H1 (cell line): ENCODE measurements around the gene REG1A. TPM values are rescaled to one million over a fixed set of nuclear protein-coding genes. Genes with fewer than 3 reads are reported as not detected.

Experiments
- CTCF ChIA-PET: fragments of 300-600 bp; sonication (Branson Sonifier 250); formaldehyde crosslinking; loops from one replicate; lab custom pipeline; 2021; ENCODE audit not compliant: partially characterized antibody; lab: Charles Lee
- POLR2A ChIA-PET: fragments of 300-600 bp; sonication (Branson Sonifier 250); formaldehyde crosslinking; loops from one replicate; lab custom pipeline; 2021; ENCODE audit warnings: inconsistent platforms; ENCODE audit not compliant: partially characterized antibody; lab: Charles Lee
- DNase-seq, 2 experiments: peaks; one replicate each; pipeline versions ENCODE4 v3.0.0 to v3.0.0-alpha.2; 2010 to 2022; ENCODE audit warnings: low spot score in 2 of 2, low read depth in 1 of 2, mixed read lengths in 1 of 2
- FAIRE-seq: peaks from 2 replicates; lab custom pipeline; 2011; peaks lifted over from hg19 to GRCh38; lab: Jason Lieb, UNC
- H2AFZ ChIP-seq: 2 replicates; pipeline ENCODE4 v1.8.1; 2012; ENCODE audit warnings: low read length, inconsistent platforms
- H2AK5ac ChIP-seq: 2 replicates; pipeline ENCODE4 v1.6.1; 2013; ENCODE audit warnings: low read depth, low read length
- H2BK120ac ChIP-seq: replicated peaks from 2 replicates; pipeline ENCODE3; 2013; ENCODE audit warnings: low read depth, low read length, inconsistent platforms
- H2BK12ac ChIP-seq: 2 replicates; pipeline ENCODE4 v1.6.1; 2013; ENCODE audit warnings: low read depth, low read length
- H2BK15ac ChIP-seq: 2 replicates; pipeline ENCODE4 v1.6.1; 2013; ENCODE audit warnings: low read length
- H2BK20ac ChIP-seq: 2 replicates; pipeline ENCODE4 v1.6.1; 2013; ENCODE audit warnings: low read length
- H2BK5ac ChIP-seq: 2 replicates; pipeline ENCODE4 v1.6.1; 2013; ENCODE audit warnings: low read depth, low read length
- H3K14ac ChIP-seq: 2 replicates; pipeline ENCODE4 v1.6.1; 2013; ENCODE audit warnings: inconsistent platforms; ENCODE audit not compliant: insufficient read length
- H3K18ac ChIP-seq: 2 replicates; pipeline ENCODE4 v1.6.1; 2013; ENCODE audit warnings: low read length; ENCODE audit errors: extremely low read depth
- H3K23ac ChIP-seq: 2 replicates; pipeline ENCODE4 v1.6.1; 2013; ENCODE audit warnings: inconsistent platforms; ENCODE audit not compliant: insufficient read length
- H3K23me2 ChIP-seq: 2 replicates; pipeline ENCODE4 v1.6.1; 2013; ENCODE audit warnings: low read depth, low read length
- H3K27ac ChIP-seq: 2 replicates; pipeline ENCODE4 v1.6.1; 2011; ENCODE audit warnings: low read depth, low read length, inconsistent platforms
- H3K27me3 ChIP-seq, 4 experiments: replicated peaks in 1 of 4; 1 replicate in 1 of 4; 2 replicates in 3 of 4; pipeline versions ENCODE4 v1.6.1 to v1.8.1; 2011 to 2013; ENCODE audit warnings: low read length in 3 of 4, mild to moderate bottlenecking in 3 of 4, inconsistent platforms in 2 of 4, mixed read lengths in 2 of 4, moderate library complexity in 1 of 4; ENCODE audit not compliant: control insufficient read depth in 3 of 4, insufficient read depth in 3 of 4; ENCODE audit errors: extremely low read depth in 1 of 4
- H3K36me3 ChIP-seq, 4 experiments: 2 replicates each; pipeline versions ENCODE4 v1.6.1 to v1.8.1; 2011 to 2013; ENCODE audit warnings: mild to moderate bottlenecking in 4 of 4, low read length in 3 of 4, moderate library complexity in 2 of 4, control low read depth in 1 of 4, inconsistent platforms in 1 of 4; ENCODE audit not compliant: insufficient read depth in 4 of 4, control insufficient read depth in 2 of 4
- H3K4ac ChIP-seq: replicated peaks from 2 replicates; pipeline ENCODE3; 2013; ENCODE audit warnings: low read length, low read depth, mixed read lengths, inconsistent platforms; ENCODE audit not compliant: insufficient read length
- H3K4me1 ChIP-seq, 4 experiments: replicated peaks in 1 of 4; 1 replicate in 1 of 4; 2 replicates in 3 of 4; pipeline versions ENCODE4 v1.6.1 to v1.8.1; 2011 to 2013; ENCODE audit warnings: low read length in 3 of 4, inconsistent platforms in 2 of 4, mixed read lengths in 1 of 4; ENCODE audit not compliant: insufficient read depth in 4 of 4, control insufficient read depth in 3 of 4
- H3K4me2 ChIP-seq, 2 experiments: 2 replicates each; pipeline versions ENCODE4 v1.6.1 to v1.8.1; 2011 to 2013; ENCODE audit warnings: low read depth in 2 of 2, low read length in 2 of 2, control low read depth in 1 of 2, inconsistent platforms in 1 of 2, mild to moderate bottlenecking in 1 of 2; ENCODE audit not compliant: insufficient read depth in 1 of 2
- H3K4me3 ChIP-seq, 4 experiments: fragments of 200-600, 300-600 bp in 1 of 4; sonication (generic), shearing (Covaris generic), sonication (Bioruptor Twin) in 1 of 4; 2 replicates each; pipeline versions ENCODE4 v1.5.1 to v1.8.1; 2011 to 2016; ENCODE audit warnings: low read length in 4 of 4, low read depth in 3 of 4, control low read depth in 2 of 4, inconsistent platforms in 2 of 4, mild to moderate bottlenecking in 2 of 4, mixed read lengths in 1 of 4, moderate library complexity in 1 of 4; ENCODE audit not compliant: insufficient read depth in 2 of 4; ENCODE audit errors: extremely low read depth in 1 of 4
- H3K56ac ChIP-seq: replicated peaks from 2 replicates; pipeline ENCODE3; 2013; ENCODE audit warnings: low read depth, mild to moderate bottlenecking, mixed read lengths, low read length, inconsistent platforms; ENCODE audit not compliant: insufficient read length
- H3K79me1 ChIP-seq: 2 replicates; pipeline ENCODE4 v1.6.1; 2013; ENCODE audit warnings: low read depth, low read length, control low read depth
- H3K79me2 ChIP-seq, 2 experiments: 2 replicates each; pipeline versions ENCODE4 v1.6.1 to v1.8.1; 2012 to 2013; ENCODE audit warnings: low read length in 2 of 2, mild to moderate bottlenecking in 2 of 2, inconsistent platforms in 1 of 2; ENCODE audit not compliant: insufficient read depth in 2 of 2, control insufficient read depth in 1 of 2
- H3K9ac ChIP-seq, 4 experiments: replicated peaks in 1 of 4; 1 replicate in 1 of 4; 2 replicates in 3 of 4; pipeline versions ENCODE4 v1.6.1 to v1.8.1; 2011 to 2013; ENCODE audit warnings: low read depth in 3 of 4, low read length in 3 of 4, control low read depth in 2 of 4, mild to moderate bottlenecking in 2 of 4, moderate library complexity in 2 of 4, inconsistent platforms in 1 of 4; ENCODE audit errors: extremely low read depth in 1 of 4
- H3K9me3 ChIP-seq, 2 experiments: 2 replicates each; pipeline versions ENCODE4 v1.6.1 to v1.8.1; 2012 to 2013; ENCODE audit warnings: mild to moderate bottlenecking in 2 of 2, moderate library complexity in 2 of 2, control low read depth in 1 of 2, inconsistent platforms in 1 of 2, low read depth in 1 of 2, low read length in 1 of 2, mixed read lengths in 1 of 2; ENCODE audit not compliant: insufficient read depth in 2 of 2
- H4K20me1 ChIP-seq, 2 experiments: replicated peaks in 1 of 2; 2 replicates each; pipeline versions ENCODE3 to v1.8.1; 2011 to 2013; ENCODE audit warnings: inconsistent platforms in 2 of 2, low read length in 2 of 2, mild to moderate bottlenecking in 1 of 2; ENCODE audit not compliant: insufficient read depth in 2 of 2, control insufficient read depth in 1 of 2
- H4K5ac ChIP-seq: 2 replicates; pipeline ENCODE4 v1.6.1; 2013; ENCODE audit warnings: low read length, low read depth, mixed read lengths, inconsistent platforms; ENCODE audit not compliant: insufficient read length
- H4K8ac ChIP-seq: 2 replicates; pipeline ENCODE4 v1.8.0; 2013; ENCODE audit warnings: mild to moderate bottlenecking, moderate library complexity, low read length, inconsistent platforms; ENCODE audit not compliant: insufficient read depth; ENCODE audit errors: extremely low read depth
- H4K91ac ChIP-seq: replicated peaks from 2 replicates; pipeline ENCODE3; 2013; ENCODE audit warnings: low read length, mixed read lengths, inconsistent platforms; ENCODE audit not compliant: insufficient read length
- ASH2L ChIP-seq: fragments of 200-600, 300-600 bp; sonication (generic); IDR thresholded peaks from one replicate; pipeline ENCODE4 v1.7.1; 2017; ENCODE audit warnings: low read length
- CBX5 ChIP-seq: fragments of 300-800, 300-1000 bp; sonication (generic); IDR thresholded peaks from 2 replicates; pipeline ENCODE4 v1.7.1; 2016; ENCODE audit warnings: antibody characterized with exemption, low read length, low read depth
- FOSL1 ChIP-seq: IDR thresholded peaks from 2 replicates; pipeline ENCODE4 v1.6.1; 2011; ENCODE audit warnings: mild to moderate bottlenecking, low read depth, low read length, moderate library complexity; ENCODE audit not compliant: insufficient read depth
- GTF2F1 ChIP-seq: IDR thresholded peaks from 2 replicates; pipeline ENCODE4 v1.6.1; 2012; ENCODE audit warnings: low read depth, low read length, improper control_type of control experiment, borderline replicate concordance
- MAFK ChIP-seq: IDR thresholded peaks from 2 replicates; pipeline ENCODE4 v1.6.1; 2012; ENCODE audit warnings: low read depth, mild to moderate bottlenecking, improper control_type of control experiment, low read length
- NRF1 ChIP-seq: IDR thresholded peaks from 2 replicates; pipeline ENCODE4 v1.6.1; 2011; ENCODE audit warnings: mild to moderate bottlenecking, low read depth, low read length, improper control_type of control experiment
- PHF8 ChIP-seq: fragments of 200-600 bp; sonication (generic); conservative IDR thresholded peaks from 2 replicates; pipeline ENCODE4 v1.7.1; 2012; ENCODE audit warnings: low read depth, mild to moderate bottlenecking, inconsistent platforms, low read length, moderate library complexity
- RBBP5 ChIP-seq: IDR thresholded peaks from 2 replicates; pipeline ENCODE4 v1.7.1; 2012; ENCODE audit warnings: low read depth, mild to moderate bottlenecking, inconsistent platforms, low read length, moderate library complexity, borderline replicate concordance
- RNF2 ChIP-seq: fragments of 200-900, 300-1000 bp; sonication (generic); IDR thresholded peaks from 2 replicates; pipeline ENCODE4 v1.7.1; 2016; ENCODE audit warnings: borderline replicate concordance, low read depth, mild to moderate bottlenecking, antibody characterized with exemption, low read length; ENCODE audit not compliant: poor library complexity, severe bottlenecking; ENCODE audit errors: missing control alignments
- RXRA ChIP-seq: IDR thresholded peaks from 2 replicates; pipeline ENCODE4 v1.6.1; 2011; ENCODE audit warnings: low read depth, mild to moderate bottlenecking, low read length, moderate library complexity; ENCODE audit not compliant: insufficient read depth
- TAF1 ChIP-seq: IDR thresholded peaks from 2 replicates; pipeline ENCODE4 v1.6.1; 2011; ENCODE audit warnings: mild to moderate bottlenecking, low read depth, low read length
- TEAD4 ChIP-seq: IDR thresholded peaks from 2 replicates; pipeline ENCODE4 v1.6.1; 2012; ENCODE audit warnings: low read depth, low read length, inconsistent platforms, mixed read lengths
- WGBS, 2 experiments: shearing (Covaris generic) in 1 of 2; methylation state at CpG; one replicate each; pipeline versions ENCODE4 v1.1.6 to v1.1.7; 2013 to 2015; ENCODE audit warnings: low lambda C conversion rate in 2 of 2, mixed read lengths in 2 of 2, inconsistent platforms in 1 of 2, low coverage in 1 of 2, missing lambda C conversion rate in 1 of 2; ENCODE audit not compliant: insufficient replicate concordance in 2 of 2, insufficient coverage in 1 of 2, insufficient read length in 1 of 2; ENCODE audit errors: extremely low coverage in 1 of 2, missing lambda C conversion rate in 1 of 2; 5-methylcytosine and 5-hydroxymethylcytosine counted together
- polyA plus RNA-seq, 7 experiments: library from polyadenylated mRNA; depleted of rRNA in 3 of 7; stranded (reverse) in 5 of 7; unstranded in 2 of 7; fragments of >200 nt in 5 of 7; fragments of 200-250 nt in 2 of 7; gene quantifications; 1 replicate in 5 of 7; 2 replicates in 1 of 7; 4 replicates in 1 of 7; pipeline versions ENCODE4 v1.2.1 to v1.2.3, GENCODE V29; 2011 to 2013; ENCODE audit warnings: missing spikeins in 2 of 7, mixed read lengths in 2 of 7
- total RNA-seq: library from RNA; stranded (reverse); fragmentation: NEBNext Ultra II Directional; extraction: Animal tissue kit (Norgen Biotek cat#: 25700); gene quantifications from 2 replicates; pipeline ENCODE4 v1.2.1, GENCODE V29; 2021

REG1A gene
- total and polyA plus RNA-seq, 2 of the 8 experiments (the other 6 are each of a cell fraction or from before 2014, with no cell fraction given): not detected

DNA sequence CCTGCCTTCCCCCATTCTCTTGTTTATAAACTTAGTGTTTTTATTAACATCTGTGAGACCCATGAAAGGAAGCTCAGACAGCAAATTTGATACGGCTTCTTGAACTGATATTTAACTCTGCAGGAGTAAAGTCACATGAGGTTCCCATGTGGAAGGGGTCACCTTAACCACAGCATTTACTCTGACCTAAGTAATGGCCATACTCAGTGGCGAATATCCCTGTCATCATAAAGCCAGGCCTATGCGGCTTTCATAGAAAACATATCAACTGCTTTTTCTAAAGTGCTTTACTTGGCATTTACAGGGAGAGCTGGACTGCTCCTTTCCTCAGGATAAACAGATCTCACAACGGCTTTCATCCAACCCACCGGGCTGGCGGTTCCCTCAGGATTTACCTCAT lies 9.0 kb downstream of the REG1A start:
- no peak for DNase-seq
- Histone ChIP-seq H3K18ac (no peak overlapping the region), H3K56ac (no peak overlapping the region), H3K4me3 (no peak overlapping the region), H2BK120ac (no peak overlapping the region), H3K36me3 (no peaks in the 10 kb centered on the region), H3K79me1 (no peaks in the 10 kb centered on the region), H3K27me3 (no peaks in the 10 kb centered on the region), H3K4ac (no peak overlapping the region), H3K27ac (no peak overlapping the region), H3K79me2 (no peaks in the 10 kb centered on the region), H3K14ac (no peak overlapping the region), H3K9me3 (no peaks in the 10 kb centered on the region), H3K23ac (no peak overlapping the region), H2AFZ (no peak overlapping the region), H2AK5ac (no peak overlapping the region), H3K4me1 (no peaks in the 10 kb centered on the region), H4K91ac (no peak overlapping the region), H2BK15ac (no peak overlapping the region), H3K4me2 (no peak overlapping the region), H2BK20ac (no peak overlapping the region), H4K20me1 (no peaks in the 10 kb centered on the region), H2BK5ac (no peak overlapping the region), H3K23me2 (no peaks in the 10 kb centered on the region), H4K5ac (no peak overlapping the region), H3K9ac (no peak overlapping the region), H4K8ac (no peak overlapping the region), H2BK12ac (no peak overlapping the region)
- POLR2A ChIA-PET: no interaction called here
- FAIRE-seq: no peak
- CTCF ChIA-PET: no interaction called here
- no peak for TF ChIP-seq RXRA
- no peak for TF ChIP-seq TEAD4
- no peak for TF ChIP-seq TAF1
- TF ChIP-seq FOSL1: no peak
- no peak for TF ChIP-seq MAFK
- TF ChIP-seq GTF2F1: no peak
- no peak for TF ChIP-seq CBX5
- no peak for TF ChIP-seq NRF1
- TF ChIP-seq PHF8: no peak
- TF ChIP-seq RBBP5: no peak
- no peak for TF ChIP-seq ASH2L
- no peak for TF ChIP-seq RNF2
- WGBS, 2 experiments: 92% methylated on average over 6 of the region's 6 CpGs; no CpG with 5 or more reads in 1 of the 2 experiments
